NOMO-1 (cell line): Measurements from ENCODE around the gene CAMLG.
A peak's percentile ranks its signal among the peaks of the same experiment; 100 is the strongest.

Experiments
- DNase-seq, 2 experiments: peaks; one replicate each; lab custom pipeline; 2025; ENCODE audit not compliant: unreplicated experiment in 2 of 2; lab: John Stamatoyannopoulos, UW

The CAMLG gene

GRCh38 chr5:134772461-134773125 is 34.2 kb downstream of the CAMLG start:
- no peak for DNase-seq

GRCh38 chr5:134777366-134777765 is 39.0 kb downstream of the CAMLG start:
- peak; percentile 11 to 28 for DNase-seq

- DNase-seq, result no peak
Measured at GRCh38 chr5:134784241-134784920, 46.0 kb downstream of the CAMLG start.

- DNase-seq, result no peak
Measured at GRCh38 chr5:134784946-134785620, 46.7 kb downstream of the CAMLG start.

GRCh38 chr5:134787692-134788091 is 49.3 kb downstream of the CAMLG start:
- no peak for DNase-seq

GRCh38 chr5:134791580-134791979 is 53.2 kb downstream of the CAMLG start:
- no peak for DNase-seq

GRCh38 chr5:134792286-134792685 is 53.9 kb downstream of the CAMLG start:
- DNase-seq, result no peak

GRCh38 chr5:134793111-134793510 is 54.8 kb downstream of the CAMLG start:
- DNase-seq, result no peak

GRCh38 chr5:134794082-134794481 is 55.7 kb downstream of the CAMLG start:
- no peak for DNase-seq

GRCh38 chr5:134794819-134795218 is 56.5 kb downstream of the CAMLG start:
- DNase-seq, result no peak

- DNase-seq, result no peak
Measured at GRCh38 chr5:134798468-134798867, 60.1 kb downstream of the CAMLG start.
